Liver (tissue), 9 donors: ENCODE measurements around the gene PDE5A. TPM values are rescaled to one million over a fixed set of nuclear protein-coding genes. Genes with fewer than 3 reads are reported as not detected.
"Not testable (repeated sequence)": the region's sequence is repeated elsewhere in the genome, so short reads cannot be mapped to it uniquely, and the experiment has no call there.

Experiments used
- DNase-seq: peaks from one replicate; pipeline ENCODE4 v3.0.0-alpha.2; 2017; ENCODE audit warnings: low spot score
- H3K27ac ChIP-seq, 2 donors: one replicate each; pipeline ENCODE4 v1.7.0; 2013; ENCODE audit warnings: inconsistent platforms in 2 of 2, low read length in 2 of 2, control low read depth in 1 of 2, low read depth in 1 of 2, mild to moderate bottlenecking in 1 of 2
- H3K27me3 ChIP-seq, 4 donors: one replicate each; pipeline versions ENCODE4 v1.6.1 to v1.7.0; 2013; ENCODE audit warnings: low read length in 3 of 4, inconsistent platforms in 1 of 4, mild to moderate bottlenecking in 1 of 4, moderate library complexity in 1 of 4; ENCODE audit not compliant: control insufficient read depth in 4 of 4, insufficient read depth in 4 of 4
- H3K36me3 ChIP-seq, 4 donors: one replicate each; pipeline versions ENCODE4 v1.6.1 to v1.7.0; 2013; ENCODE audit warnings: low read length in 3 of 4, mild to moderate bottlenecking in 3 of 4, low read depth in 1 of 4, moderate library complexity in 1 of 4; ENCODE audit not compliant: control insufficient read depth in 4 of 4, insufficient read depth in 3 of 4
- H3K4me1 ChIP-seq, 4 donors: one replicate each; pipeline versions ENCODE4 v1.6.1 to v1.7.0; 2013; ENCODE audit warnings: low read length in 3 of 4, mild to moderate bottlenecking in 3 of 4, moderate library complexity in 1 of 4; ENCODE audit not compliant: control insufficient read depth in 4 of 4, insufficient read depth in 4 of 4
- H3K4me3 ChIP-seq, 3 donors: one replicate each; pipeline versions ENCODE4 v1.6.1 to v1.7.0; 2013; ENCODE audit warnings: low read length in 3 of 3, control low read depth in 1 of 3, low read depth in 1 of 3, mild to moderate bottlenecking in 1 of 3
- H3K9ac ChIP-seq, 2 donors: one replicate each; pipeline ENCODE4 v1.7.0; 2013; ENCODE audit warnings: low read length in 2 of 2, mild to moderate bottlenecking in 2 of 2, moderate library complexity in 2 of 2, control low read depth in 1 of 2, low read depth in 1 of 2
- H3K9me3 ChIP-seq, 4 donors: one replicate each; pipeline versions ENCODE4 v1.6.1 to v1.7.0; 2013; ENCODE audit warnings: low read length in 3 of 4; ENCODE audit not compliant: control insufficient read depth in 4 of 4
- EGR1 ChIP-seq, 2 donors: IDR thresholded peaks; 2 replicates each; pipeline ENCODE4 v1.6.1; 2016 to 2018; ENCODE audit warnings: antibody characterized with exemption in 2 of 2, low read depth in 2 of 2
- FOXA1 ChIP-seq: IDR thresholded peaks from 2 replicates; pipeline ENCODE4 v1.6.1; 2016; ENCODE audit warnings: antibody characterized with exemption
- FOXA2 ChIP-seq: IDR thresholded peaks from 2 replicates; pipeline ENCODE4 v1.6.1; 2016; ENCODE audit warnings: antibody characterized with exemption
- GABPA ChIP-seq, 2 donors: IDR thresholded peaks in 1 of 2; conservative IDR thresholded peaks in 1 of 2; 2 replicates each; pipeline ENCODE4 v1.6.1; 2016; ENCODE audit warnings: antibody characterized with exemption in 2 of 2, mild to moderate bottlenecking in 1 of 2, moderate library complexity in 1 of 2
- HNF4A ChIP-seq, 2 donors: conservative IDR thresholded peaks; 2 replicates each; pipeline ENCODE4 v1.6.1; 2016; ENCODE audit warnings: antibody characterized with exemption in 2 of 2, mild to moderate bottlenecking in 2 of 2
- HNF4G ChIP-seq: IDR thresholded peaks from 2 replicates; pipeline ENCODE4 v1.6.1; 2016; ENCODE audit warnings: antibody characterized with exemption
- JUND ChIP-seq, 2 donors: IDR thresholded peaks; 2 replicates each; pipeline ENCODE4 v1.6.1; 2016; ENCODE audit warnings: antibody characterized with exemption in 2 of 2
- NR2F2 ChIP-seq: IDR thresholded peaks from 2 replicates; pipeline ENCODE4 v1.6.1; 2016; ENCODE audit warnings: antibody characterized with exemption
- RAD21 ChIP-seq, 2 donors: IDR thresholded peaks; 2 replicates each; pipeline ENCODE4 v1.6.1; 2016; ENCODE audit warnings: antibody characterized with exemption in 2 of 2, mild to moderate bottlenecking in 2 of 2
- RXRA ChIP-seq, 2 donors: IDR thresholded peaks; 2 replicates each; pipeline ENCODE4 v1.6.1; 2017 to 2018; ENCODE audit warnings: antibody characterized with exemption in 2 of 2, mild to moderate bottlenecking in 1 of 2
- SP1 ChIP-seq: IDR thresholded peaks from 2 replicates; pipeline ENCODE4 v1.6.1; 2018; ENCODE audit warnings: antibody characterized with exemption, mild to moderate bottlenecking
- TAF1 ChIP-seq: conservative IDR thresholded peaks from 2 replicates; pipeline ENCODE4 v1.6.1; 2016; ENCODE audit warnings: antibody characterized with exemption, mild to moderate bottlenecking
- YY1 ChIP-seq: IDR thresholded peaks from 2 replicates; pipeline ENCODE4 v1.6.1; 2016; ENCODE audit warnings: antibody characterized with exemption, mild to moderate bottlenecking
- WGBS: extraction: QIAGEN DNeasy Blood & Tissue Kit; methylation state at CpG from one replicate; pipeline ENCODE4 v1.1.7; 2013; 5-methylcytosine and 5-hydroxymethylcytosine counted together
- polyA plus RNA-seq, 2 donors: library from polyadenylated mRNA; stranded (reverse) in 1 of 2; unstranded in 1 of 2; fragments of 200-250 nt in 1 of 2; fragments of >200 nt in 1 of 2; fragmentation: Nextera tagmentation in 1 of 2; extraction: Ambion mirVana in 1 of 2; gene quantifications; one replicate each; pipeline versions ENCODE4 v1.2.1 to v1.2.3, GENCODE V29; 2013 to 2015
- total RNA-seq, 2 donors: library from RNA; depleted of rRNA; stranded (reverse); fragments of >200 nt; gene quantifications; one replicate each; pipeline ENCODE4 v1.2.3, GENCODE V29; 2014
- TF ChIP-seq, protein P1 (sequence below): IDR thresholded peaks from 2 replicates; pipeline ENCODE4 v1.6.1; 2016; ENCODE audit warnings: antibody characterized with exemption
- TF ChIP-seq, protein P2 (sequence below): IDR thresholded peaks from 2 replicates; pipeline ENCODE4 v1.6.1; 2016; ENCODE audit warnings: antibody characterized with exemption
- TF ChIP-seq, protein P3 (sequence below): IDR thresholded peaks from 2 replicates; pipeline ENCODE4 v1.6.1; 2016; ENCODE audit warnings: antibody characterized with exemption
- TF ChIP-seq, protein P4 (sequence below): fragments of 150-350 bp; IDR thresholded peaks from 2 replicates; pipeline ENCODE4 v1.5.1; 2017; ENCODE audit warnings: improper control_type of control experiment, low read depth, low read length; ENCODE audit not compliant: missing input control
- TF ChIP-seq, protein P5 (sequence below): IDR thresholded peaks from 2 replicates; pipeline ENCODE4 v1.6.1; 2016; ENCODE audit warnings: antibody characterized with exemption, mild to moderate bottlenecking
- donor health status: healthy.
- donor health status: healthy.
- donor health status: healthy.
- donor health status: healthy.
- donor health status: healthy.

The PDE5A gene
- total and polyA plus RNA-seq, 4 donors = 0.61 to 3.8 (median 3.0) TPM

DNA sequence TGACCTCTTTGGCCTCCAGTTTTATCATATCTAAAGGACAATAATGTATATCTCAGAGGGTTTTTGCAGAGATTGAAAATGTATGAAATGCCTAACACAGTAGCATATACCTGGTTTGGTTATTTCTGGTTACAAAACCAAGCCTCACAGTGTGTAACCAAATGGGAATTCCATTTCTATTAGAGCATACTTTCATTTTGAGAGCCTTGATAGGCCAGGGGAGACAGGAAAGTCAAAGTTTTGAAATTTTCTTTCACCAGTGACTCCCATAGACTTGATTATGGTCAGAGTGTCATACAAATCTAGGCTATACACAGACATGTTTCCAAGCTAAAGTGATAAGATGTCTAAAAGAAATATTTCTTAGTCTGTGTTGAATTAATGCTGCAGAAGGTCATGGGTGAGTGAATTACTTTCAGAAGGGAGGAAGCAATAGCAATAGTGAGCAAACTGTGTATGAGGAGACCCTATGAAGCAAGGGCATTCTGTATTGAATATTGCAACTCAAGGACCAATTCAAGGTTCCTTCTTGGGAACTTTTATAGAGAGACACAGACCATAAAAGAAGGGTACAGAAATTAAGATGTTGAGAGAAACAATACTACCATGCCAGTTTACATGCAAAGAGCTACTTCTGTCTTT is 151.1 kb downstream of the PDE5A start:
- TF ChIP-seq GABPA (IDR thresholded peaks at IDR 0.05 in 1 of 2, conservative IDR thresholded peaks at IDR 0.05 in 1 of 2) (no peak), TAF1 (no peak)
- H3K9me3 ChIP-seq = no peaks in the 10 kb centered on the region
- no peak overlapping the region for H3K27ac ChIP-seq
- no peak overlapping the region for H3K9ac ChIP-seq
- H3K36me3 ChIP-seq = peaks cover 0 to 6% (median 4%) of the 10 kb centered on the region in 4 donors
- DNase-seq = no peak
- no peaks in the 10 kb centered on the region for H3K27me3 ChIP-seq
- H3K4me1 ChIP-seq = peaks cover 0 to 25% (median 18%) of the 10 kb centered on the region in 4 donors
- H3K4me3 ChIP-seq = no peak overlapping the region

DNA sequence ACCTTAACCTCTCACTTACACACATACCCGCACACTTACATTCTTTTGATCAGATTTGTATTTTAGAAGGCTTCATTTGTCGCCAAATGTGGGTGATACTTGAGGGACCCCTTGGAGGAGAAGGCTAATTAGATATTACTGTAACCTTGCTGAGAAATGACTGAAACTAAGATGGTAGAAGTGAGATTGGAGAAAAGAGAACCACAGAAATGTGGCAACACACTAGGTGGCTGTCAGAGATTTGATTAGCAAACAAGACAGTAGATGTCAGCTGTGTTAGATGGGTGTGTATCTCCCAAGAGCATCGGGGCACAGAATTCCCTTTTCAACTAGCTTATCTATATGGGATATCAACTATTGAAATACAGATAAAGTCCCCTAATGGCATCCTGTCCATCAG is 157.3 kb downstream of the PDE5A start:
- H3K36me3 ChIP-seq = peaks cover 0 to 7% (median 3%) of the 10 kb centered on the region in 4 donors

DNA sequence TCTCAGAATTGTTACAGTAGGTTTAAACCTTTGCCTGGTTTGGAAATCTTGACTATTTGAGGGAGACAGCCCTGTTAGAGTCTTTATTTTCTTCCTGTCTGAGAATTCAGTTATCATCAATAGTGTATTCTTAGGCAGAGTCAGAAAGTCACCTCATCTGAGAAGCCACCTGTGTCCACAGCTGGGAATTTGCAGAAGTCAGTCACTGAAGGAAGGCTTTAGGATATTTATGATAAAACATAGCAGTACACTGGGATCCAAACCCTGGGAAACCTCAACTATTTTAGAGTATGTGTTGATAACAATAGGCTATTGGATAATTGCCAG is 157.9 kb downstream of the PDE5A start:
- H3K36me3 ChIP-seq, H3K27me3 ChIP-seq, H3K27ac ChIP-seq, H3K9ac ChIP-seq, H3K4me3 ChIP-seq, H3K4me1 ChIP-seq, DNase-seq, H3K9me3 ChIP-seq: not testable (repeated sequence)

More for the DNA sequence above, 157.3 kb downstream of the PDE5A start:
- DNase-seq = no peak
- TF ChIP-seq JUND (IDR thresholded peaks at IDR 0.05) (no peak), EGR1 (IDR thresholded peaks at IDR 0.05; ENCODE audit: low read depth in 2 of 2) (no peak), GABPA (IDR thresholded peaks at IDR 0.05 in 1 of 2, conservative IDR thresholded peaks at IDR 0.05 in 1 of 2) (no peak), NR2F2 (no peak), YY1 (no peak), FOXA2 (no peak), RXRA (IDR thresholded peaks at IDR 0.05) (no peak), RAD21 (IDR thresholded peaks at IDR 0.05) (no peak), HNF4A (conservative IDR thresholded peaks at IDR 0.05) (no peak), HNF4G (no peak), TAF1 (no peak), SP1 (no peak), FOXA1 (no peak)
- TF ChIP-seq, protein P1, sequence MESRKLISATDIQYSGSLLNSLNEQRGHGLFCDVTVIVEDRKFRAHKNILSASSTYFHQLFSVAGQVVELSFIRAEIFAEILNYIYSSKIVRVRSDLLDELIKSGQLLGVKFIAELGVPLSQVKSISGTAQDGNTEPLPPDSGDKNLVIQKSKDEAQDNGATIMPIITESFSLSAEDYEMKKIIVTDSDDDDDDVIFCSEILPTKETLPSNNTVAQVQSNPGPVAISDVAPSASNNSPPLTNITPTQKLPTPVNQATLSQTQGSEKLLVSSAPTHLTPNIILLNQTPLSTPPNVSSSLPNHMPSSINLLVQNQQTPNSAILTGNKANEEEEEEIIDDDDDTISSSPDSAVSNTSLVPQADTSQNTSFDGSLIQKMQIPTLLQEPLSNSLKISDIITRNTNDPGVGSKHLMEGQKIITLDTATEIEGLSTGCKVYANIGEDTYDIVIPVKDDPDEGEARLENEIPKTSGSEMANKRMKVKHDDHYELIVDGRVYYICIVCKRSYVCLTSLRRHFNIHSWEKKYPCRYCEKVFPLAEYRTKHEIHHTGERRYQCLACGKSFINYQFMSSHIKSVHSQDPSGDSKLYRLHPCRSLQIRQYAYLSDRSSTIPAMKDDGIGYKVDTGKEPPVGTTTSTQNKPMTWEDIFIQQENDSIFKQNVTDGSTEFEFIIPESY = no peak
- TF ChIP-seq, protein P2, sequence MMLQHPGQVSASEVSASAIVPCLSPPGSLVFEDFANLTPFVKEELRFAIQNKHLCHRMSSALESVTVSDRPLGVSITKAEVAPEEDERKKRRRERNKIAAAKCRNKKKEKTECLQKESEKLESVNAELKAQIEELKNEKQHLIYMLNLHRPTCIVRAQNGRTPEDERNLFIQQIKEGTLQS = no peak
- TF ChIP-seq, protein P3, sequence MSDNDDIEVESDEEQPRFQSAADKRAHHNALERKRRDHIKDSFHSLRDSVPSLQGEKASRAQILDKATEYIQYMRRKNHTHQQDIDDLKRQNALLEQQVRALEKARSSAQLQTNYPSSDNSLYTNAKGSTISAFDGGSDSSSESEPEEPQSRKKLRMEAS = no peak
- TF ChIP-seq, protein P4, sequence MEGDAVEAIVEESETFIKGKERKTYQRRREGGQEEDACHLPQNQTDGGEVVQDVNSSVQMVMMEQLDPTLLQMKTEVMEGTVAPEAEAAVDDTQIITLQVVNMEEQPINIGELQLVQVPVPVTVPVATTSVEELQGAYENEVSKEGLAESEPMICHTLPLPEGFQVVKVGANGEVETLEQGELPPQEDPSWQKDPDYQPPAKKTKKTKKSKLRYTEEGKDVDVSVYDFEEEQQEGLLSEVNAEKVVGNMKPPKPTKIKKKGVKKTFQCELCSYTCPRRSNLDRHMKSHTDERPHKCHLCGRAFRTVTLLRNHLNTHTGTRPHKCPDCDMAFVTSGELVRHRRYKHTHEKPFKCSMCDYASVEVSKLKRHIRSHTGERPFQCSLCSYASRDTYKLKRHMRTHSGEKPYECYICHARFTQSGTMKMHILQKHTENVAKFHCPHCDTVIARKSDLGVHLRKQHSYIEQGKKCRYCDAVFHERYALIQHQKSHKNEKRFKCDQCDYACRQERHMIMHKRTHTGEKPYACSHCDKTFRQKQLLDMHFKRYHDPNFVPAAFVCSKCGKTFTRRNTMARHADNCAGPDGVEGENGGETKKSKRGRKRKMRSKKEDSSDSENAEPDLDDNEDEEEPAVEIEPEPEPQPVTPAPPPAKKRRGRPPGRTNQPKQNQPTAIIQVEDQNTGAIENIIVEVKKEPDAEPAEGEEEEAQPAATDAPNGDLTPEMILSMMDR = no peak
- TF ChIP-seq, protein P5, sequence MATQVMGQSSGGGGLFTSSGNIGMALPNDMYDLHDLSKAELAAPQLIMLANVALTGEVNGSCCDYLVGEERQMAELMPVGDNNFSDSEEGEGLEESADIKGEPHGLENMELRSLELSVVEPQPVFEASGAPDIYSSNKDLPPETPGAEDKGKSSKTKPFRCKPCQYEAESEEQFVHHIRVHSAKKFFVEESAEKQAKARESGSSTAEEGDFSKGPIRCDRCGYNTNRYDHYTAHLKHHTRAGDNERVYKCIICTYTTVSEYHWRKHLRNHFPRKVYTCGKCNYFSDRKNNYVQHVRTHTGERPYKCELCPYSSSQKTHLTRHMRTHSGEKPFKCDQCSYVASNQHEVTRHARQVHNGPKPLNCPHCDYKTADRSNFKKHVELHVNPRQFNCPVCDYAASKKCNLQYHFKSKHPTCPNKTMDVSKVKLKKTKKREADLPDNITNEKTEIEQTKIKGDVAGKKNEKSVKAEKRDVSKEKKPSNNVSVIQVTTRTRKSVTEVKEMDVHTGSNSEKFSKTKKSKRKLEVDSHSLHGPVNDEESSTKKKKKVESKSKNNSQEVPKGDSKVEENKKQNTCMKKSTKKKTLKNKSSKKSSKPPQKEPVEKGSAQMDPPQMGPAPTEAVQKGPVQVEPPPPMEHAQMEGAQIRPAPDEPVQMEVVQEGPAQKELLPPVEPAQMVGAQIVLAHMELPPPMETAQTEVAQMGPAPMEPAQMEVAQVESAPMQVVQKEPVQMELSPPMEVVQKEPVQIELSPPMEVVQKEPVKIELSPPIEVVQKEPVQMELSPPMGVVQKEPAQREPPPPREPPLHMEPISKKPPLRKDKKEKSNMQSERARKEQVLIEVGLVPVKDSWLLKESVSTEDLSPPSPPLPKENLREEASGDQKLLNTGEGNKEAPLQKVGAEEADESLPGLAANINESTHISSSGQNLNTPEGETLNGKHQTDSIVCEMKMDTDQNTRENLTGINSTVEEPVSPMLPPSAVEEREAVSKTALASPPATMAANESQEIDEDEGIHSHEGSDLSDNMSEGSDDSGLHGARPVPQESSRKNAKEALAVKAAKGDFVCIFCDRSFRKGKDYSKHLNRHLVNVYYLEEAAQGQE = no peak
- H3K27me3 ChIP-seq = no peaks in the 10 kb centered on the region
- H3K9me3 ChIP-seq = no peaks in the 10 kb centered on the region
- H3K4me1 ChIP-seq = no peaks in the 10 kb centered on the region
- H3K9ac ChIP-seq = no peak overlapping the region
- no peak overlapping the region for H3K27ac ChIP-seq
- 80% methylated on average over 3 of the region's 3 CpGs for WGBS
- no peak overlapping the region for H3K4me3 ChIP-seq
